ENCODE measurements around the gene MYRF.

GRCh38 chr11:61765550-61766253, 13.3 kb downstream of the MYRF start:
- TF ChIP-seq, protein P1, sequence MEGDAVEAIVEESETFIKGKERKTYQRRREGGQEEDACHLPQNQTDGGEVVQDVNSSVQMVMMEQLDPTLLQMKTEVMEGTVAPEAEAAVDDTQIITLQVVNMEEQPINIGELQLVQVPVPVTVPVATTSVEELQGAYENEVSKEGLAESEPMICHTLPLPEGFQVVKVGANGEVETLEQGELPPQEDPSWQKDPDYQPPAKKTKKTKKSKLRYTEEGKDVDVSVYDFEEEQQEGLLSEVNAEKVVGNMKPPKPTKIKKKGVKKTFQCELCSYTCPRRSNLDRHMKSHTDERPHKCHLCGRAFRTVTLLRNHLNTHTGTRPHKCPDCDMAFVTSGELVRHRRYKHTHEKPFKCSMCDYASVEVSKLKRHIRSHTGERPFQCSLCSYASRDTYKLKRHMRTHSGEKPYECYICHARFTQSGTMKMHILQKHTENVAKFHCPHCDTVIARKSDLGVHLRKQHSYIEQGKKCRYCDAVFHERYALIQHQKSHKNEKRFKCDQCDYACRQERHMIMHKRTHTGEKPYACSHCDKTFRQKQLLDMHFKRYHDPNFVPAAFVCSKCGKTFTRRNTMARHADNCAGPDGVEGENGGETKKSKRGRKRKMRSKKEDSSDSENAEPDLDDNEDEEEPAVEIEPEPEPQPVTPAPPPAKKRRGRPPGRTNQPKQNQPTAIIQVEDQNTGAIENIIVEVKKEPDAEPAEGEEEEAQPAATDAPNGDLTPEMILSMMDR (IDR thresholded peaks at IDR 0.05) = no peak
- TF ChIP-seq EZH2phosphoT487 (IDR thresholded peaks at IDR 0.05) (no peak), EZH2 (IDR thresholded peaks at IDR 0.05) (no peak)

All from neural progenitor cell (in vitro differentiated cells).